HCT116 (cell line): ENCODE results near the gene PARVA. TPM values are rescaled to one million over a fixed set of nuclear protein-coding genes. Genes with fewer than 3 reads are reported as not detected.

Experiments
- ATAC-seq: fragments of 200-7000 bp; cut with Tn5 transposase; 2 replicates; pipeline ENCODE4 v1.9.1; 2020; ENCODE audit warnings: mild to moderate bottlenecking, moderate library complexity
- BruUV-seq: library from RNA; stranded (reverse); fragments of 400-500 nt; replicated peaks from 2 replicates; lab custom pipeline; 2021; lab: Mats Ljungman, UMichigan
- CTCF ChIA-PET: fragments of 300-600 bp; sonication (Branson Sonifier 250); formaldehyde crosslinking; loops from one replicate; lab custom pipeline; 2021; ENCODE audit warnings: antibody characterized with exemption; lab: Charles Lee
- POLR2A ChIA-PET: fragments of 300-600, 350-600 bp; sonication (Branson Sonifier 250); formaldehyde crosslinking; loops from one replicate; lab custom pipeline; 2021; ENCODE audit warnings: antibody characterized with exemption; lab: Charles Lee
- RAD21 ChIA-PET, 2 experiments: fragments of 300-600 bp; sonication (Branson Sonifier 250); formaldehyde crosslinking; loops; one replicate each; lab custom pipeline; 2023; ENCODE audit warnings: low total read pairs in 2 of 2; ENCODE audit not compliant: uncharacterized antibody in 2 of 2, unreplicated experiment in 2 of 2, low non-redundant PET in 1 of 2; lab: Charles Lee
- DNase-seq: peaks from one replicate; pipeline ENCODE4 v3.0.0-alpha.2; 2010; ENCODE audit warnings: low read depth, low spot score
- H2AFZ ChIP-seq: fragments of 200-600 bp; shearing (Covaris generic), sonication (generic); 2 replicates; pipeline ENCODE4 v1.6.1; 2017; ENCODE audit warnings: low read depth, mixed run types, mixed read lengths, antibody characterized with exemption, low read length; ENCODE audit not compliant: poor library complexity, severe bottlenecking
- H3K27ac ChIP-seq: 2 replicates; pipeline ENCODE4 v1.5.1; 2012; ENCODE audit warnings: low read depth, low read length
- H3K27me3 ChIP-seq: fragments of 200-600 bp; sonication (generic); 2 replicates; pipeline ENCODE4 v1.6.1; 2016; ENCODE audit warnings: mixed run types, low read length, mixed read lengths; ENCODE audit not compliant: insufficient read depth
- H3K36me3 ChIP-seq, 2 experiments: fragments of 200-500 bp in 1 of 2; fragments of 200-600 bp in 1 of 2; sonication (Bioruptor generic) in 1 of 2; sonication (generic) in 1 of 2; 2 replicates each; pipeline versions ENCODE4 v1.5.1 to v1.6.1; 2014 to 2016; ENCODE audit warnings: low read length in 2 of 2, inconsistent platforms in 1 of 2, mixed read lengths in 1 of 2, mixed run types in 1 of 2; ENCODE audit not compliant: insufficient read depth in 2 of 2, control insufficient read depth in 1 of 2
- H3K4me1 ChIP-seq, 2 experiments: fragments of 200-600 bp in 1 of 2; sonication (generic) in 1 of 2; 2 replicates each; pipeline versions ENCODE4 v1.5.1 to v1.6.1; 2012 to 2017; ENCODE audit warnings: low read length in 2 of 2, inconsistent platforms in 1 of 2, mild to moderate bottlenecking in 1 of 2, mixed read lengths in 1 of 2, mixed run types in 1 of 2, moderate library complexity in 1 of 2; ENCODE audit not compliant: insufficient read depth in 2 of 2, control insufficient read depth in 1 of 2
- H3K4me2 ChIP-seq: fragments of 200-600 bp; sonication (generic); 2 replicates; pipeline ENCODE4 v1.6.1; 2017; ENCODE audit warnings: mixed run types, low read length, mixed read lengths
- H3K4me3 ChIP-seq, 2 experiments: fragments of 200-600 bp in 1 of 2; sonication (generic) in 1 of 2; replicated peaks in 1 of 2; 2 replicates each; pipeline ENCODE4 v1.5.1; 2011 to 2016; ENCODE audit warnings: low read length in 2 of 2, control low read depth in 1 of 2, low read depth in 1 of 2, mild to moderate bottlenecking in 1 of 2, mixed read lengths in 1 of 2, mixed run types in 1 of 2
- H3K79me2 ChIP-seq: fragments of 200-600 bp; sonication (generic); 2 replicates; pipeline ENCODE4 v1.6.1; 2017; ENCODE audit warnings: mild to moderate bottlenecking, mixed run types, low read length, moderate library complexity, mixed read lengths; ENCODE audit not compliant: insufficient read depth
- H3K9ac ChIP-seq: fragments of 200-600 bp; sonication (generic); 2 replicates; pipeline ENCODE4 v1.6.1; 2016; ENCODE audit warnings: low read length, mixed read lengths
- H3K9me2 ChIP-seq: fragments of 200-600 bp; sonication (generic), shearing (Covaris generic); 2 replicates; pipeline ENCODE4 v1.6.1; 2017; ENCODE audit warnings: mixed run types, mild to moderate bottlenecking, moderate library complexity; ENCODE audit not compliant: insufficient read depth
- H3K9me3 ChIP-seq, 2 experiments: fragments of 200-500 bp in 1 of 2; fragments of 200-600 bp in 1 of 2; sonication (Bioruptor generic) in 1 of 2; sonication (generic) in 1 of 2; 2 replicates each; pipeline ENCODE4 v1.6.1; 2014 to 2017; ENCODE audit warnings: low read length in 2 of 2, mixed read lengths in 2 of 2, inconsistent platforms in 1 of 2, low read depth in 1 of 2, mild to moderate bottlenecking in 1 of 2, mixed run types in 1 of 2, moderate library complexity in 1 of 2; ENCODE audit not compliant: control insufficient read depth in 1 of 2, insufficient read depth in 1 of 2
- H4K20me1 ChIP-seq: fragments of 200-600 bp; sonication (generic), shearing (Covaris generic); 2 replicates; pipeline ENCODE4 v1.6.1; 2017; ENCODE audit warnings: mixed run types, mild to moderate bottlenecking, moderate library complexity; ENCODE audit not compliant: insufficient read depth
- CBX3 ChIP-seq: IDR thresholded peaks from 2 replicates; pipeline ENCODE4 v1.6.1; 2012; ENCODE audit warnings: low read depth
- EZH2 ChIP-seq: fragments of 200-600 bp; sonication (generic); IDR thresholded peaks from 2 replicates; pipeline ENCODE4 v1.6.1; 2017; ENCODE audit warnings: antibody characterized with exemption, mixed run types
- MAX ChIP-seq: IDR thresholded peaks from 2 replicates; pipeline ENCODE4 v1.6.1; 2012
- RAD21 ChIP-seq: IDR thresholded peaks from 2 replicates; pipeline ENCODE4 v1.6.1; 2012; ENCODE audit warnings: low read depth, mild to moderate bottlenecking
- REST ChIP-seq: IDR thresholded peaks from 2 replicates; pipeline ENCODE4 v1.6.1; 2012; ENCODE audit warnings: low read depth
- SP1 ChIP-seq: IDR thresholded peaks from 2 replicates; pipeline ENCODE4 v1.6.1; 2012; ENCODE audit warnings: low read depth
- SRF ChIP-seq: IDR thresholded peaks from 2 replicates; pipeline ENCODE4 v1.6.1; 2012; ENCODE audit warnings: low read depth
- ZBTB33 ChIP-seq: IDR thresholded peaks from 2 replicates; pipeline ENCODE4 v1.6.1; 2011; ENCODE audit warnings: mild to moderate bottlenecking, low read length, moderate library complexity; ENCODE audit not compliant: insufficient replicate concordance; ENCODE audit errors: extremely low read depth
- ZFX ChIP-seq: fragments of 450-650 bp; IDR thresholded peaks from 2 replicates; pipeline ENCODE4 v1.6.1; 2017
- intact Hi-C: fragments of 100-400 bp; cut with micrococcal nuclease; formaldehyde crosslinking; loops from 2 replicates; pipeline ENCODE4 v1.10.0; 2022
- total RNA-seq: library from RNA; stranded (reverse); gene quantifications from one replicate; pipeline ENCODE4 v1.2.1, GENCODE V29; 2021; ENCODE audit not compliant: unreplicated experiment

The PARVA gene
- total RNA-seq, 1 experiment from 2014 or later: 18.4 TPM

DNA sequence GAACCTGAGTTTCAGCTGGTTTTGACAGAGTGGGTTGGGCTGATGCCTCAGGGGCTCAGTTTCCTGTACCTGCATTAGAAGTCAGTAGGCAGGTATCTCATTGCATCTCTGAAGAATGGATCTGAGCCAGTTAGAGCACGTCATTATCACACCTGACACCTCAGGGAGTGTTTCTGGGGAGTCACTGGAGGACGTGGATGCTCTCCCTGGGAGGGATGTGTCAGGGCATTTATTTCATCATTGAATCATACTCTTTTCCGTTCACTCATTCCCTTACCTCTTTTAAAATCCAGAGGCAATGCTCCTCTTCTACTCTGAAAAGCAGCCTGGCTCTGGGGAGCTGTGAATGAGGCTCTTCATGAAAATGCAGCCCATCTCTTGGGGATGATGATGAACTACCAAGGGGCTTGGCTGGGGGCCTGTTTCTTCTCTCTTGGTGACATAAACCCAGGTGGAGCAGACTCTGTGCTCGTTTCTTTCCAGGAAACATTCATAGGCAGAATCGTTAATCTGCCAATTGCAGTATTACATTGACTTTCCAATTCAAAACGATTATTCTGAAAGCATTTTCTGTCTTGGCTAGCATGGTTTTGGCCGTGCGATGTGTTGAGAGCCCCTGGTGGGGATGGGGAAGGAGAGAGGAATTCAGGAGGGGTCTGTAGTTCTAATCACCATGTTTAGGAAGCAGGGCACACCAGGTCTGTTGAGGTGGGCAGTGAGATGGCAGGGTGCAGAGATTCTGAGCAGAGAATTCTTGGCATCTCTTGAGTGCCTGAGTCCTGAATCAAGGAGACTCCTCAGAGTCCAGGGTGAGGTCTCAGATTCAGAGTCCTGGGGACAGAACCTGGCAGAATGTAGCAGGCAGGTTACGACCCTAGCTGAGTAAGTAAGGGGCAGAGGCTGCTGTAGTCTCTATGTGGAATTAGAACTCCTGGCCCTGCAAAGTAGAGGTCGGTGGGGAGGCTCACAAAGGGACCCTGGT is 12.6 kb downstream of the PARVA start:
- H2AFZ ChIP-seq: no peak overlapping the region
- no peak overlapping the region for H3K4me3 ChIP-seq
- no TSS peak for BruUV-seq
- H3K4me2 ChIP-seq: no peak overlapping the region
- H3K27ac ChIP-seq: no peak overlapping the region
- peaks cover 10% of the 10 kb centered on the region; the same call in 1 of the 2 replicates for H3K79me2 ChIP-seq
- ChIA-PET POLR2A (no interaction called here), RAD21 (no interaction called here), CTCF (no interaction called here)
- DNase-seq (no peak), ATAC-seq (no peak)
- H3K36me3 ChIP-seq: no peaks in the 10 kb centered on the region
- no peaks in the 10 kb centered on the region for H3K4me1 ChIP-seq
- no peaks in the 10 kb centered on the region for H3K9me2 ChIP-seq
- intact Hi-C loops: no loop called here
- TF ChIP-seq REST: no peak
- no peak for TF ChIP-seq ZBTB33
- TF ChIP-seq ZFX: no peak
- TF ChIP-seq SP1: no peak
- TF ChIP-seq SRF: no peak
- TF ChIP-seq CBX3: no peak
- no peak for TF ChIP-seq MAX
- no peak for TF ChIP-seq RAD21
- no peak for TF ChIP-seq EZH2
- H3K27me3 ChIP-seq: no peaks in the 10 kb centered on the region
- no peaks in the 10 kb centered on the region; a peak in 1 of 4 replicates for H3K9me3 ChIP-seq
- no peaks in the 10 kb centered on the region for H4K20me1 ChIP-seq
- H3K9ac ChIP-seq: no peak overlapping the region
